ENCODE results near the gene PDE8A. TPM values are rescaled to one million over a fixed set of nuclear protein-coding genes. Genes with fewer than 3 reads are reported as not detected.
"Not testable (repeated sequence)": the region's sequence is repeated elsewhere in the genome, so short reads cannot be mapped to it uniquely, and the experiment has no call there.

PDE8A gene
- total RNA-seq, 2 donors from 2014 or later, result 19.2 to 23.2 TPM

GRCh38 chr15:85171736-85172135 lies 190.1 kb downstream of the PDE8A start:
- H3K4me1 ChIP-seq, result peaks cover 0 to 7% of the 10 kb centered on the region in 2 donors
- no peak for DNase-seq (ENCODE audit: low spot score)
- TF ChIP-seq CTCF (IDR thresholded peaks at IDR 0.05), result no peak
- H3K27me3 ChIP-seq, result no peaks in the 10 kb centered on the region
- no peak overlapping the region for H3K27ac ChIP-seq
- H3K36me3 ChIP-seq, result no peaks in the 10 kb centered on the region
- no peak overlapping the region for H3K4me3 ChIP-seq
- H3K9me3 ChIP-seq, result peaks cover 3 to 9% of the 10 kb centered on the region in 2 donors

- Histone ChIP-seq H3K4me1 (peaks cover 0 to 7% of the 10 kb centered on the region in 2 donors), H3K27me3 (no peaks in the 10 kb centered on the region), H3K4me3 (no peak overlapping the region), H3K9me3 (peaks cover 3 to 9% of the 10 kb centered on the region in 2 donors), H3K36me3 (no peaks in the 10 kb centered on the region), H3K27ac (no peak overlapping the region)
- TF ChIP-seq CTCF (IDR thresholded peaks at IDR 0.05), result no peak
- DNase-seq (ENCODE audit: low spot score), result no peak
These were observed 191.3 kb downstream of the PDE8A start for GRCh38 chr15:85172846-85173490.

GRCh38 chr15:85173630-85174029 lies 192.0 kb downstream of the PDE8A start:
- not testable (repeated sequence) for H3K27ac ChIP-seq; H3K4me3 ChIP-seq; H3K9me3 ChIP-seq; H3K27me3 ChIP-seq; DNase-seq (ENCODE audit: low spot score); H3K4me1 ChIP-seq; H3K36me3 ChIP-seq

- no peaks in the 10 kb centered on the region for H3K36me3 ChIP-seq
These were observed 192.9 kb downstream of the PDE8A start for GRCh38 chr15:85174521-85174920.

GRCh38 chr15:85177042-85177515 lies 195.4 kb downstream of the PDE8A start:
- H3K27ac ChIP-seq, result not testable (repeated sequence)

More at GRCh38 chr15:85174521-85174920, 192.9 kb downstream of the PDE8A start:
- H3K9me3 ChIP-seq, result peaks cover 3 to 9% of the 10 kb centered on the region in 2 donors
- H3K27me3 ChIP-seq, result no peaks in the 10 kb centered on the region
- no peaks in the 10 kb centered on the region for H3K4me1 ChIP-seq
- H3K27ac ChIP-seq, result no peak overlapping the region
- DNase-seq (ENCODE audit: low spot score), result no peak
- H3K4me3 ChIP-seq, result no peak overlapping the region
- no peak for TF ChIP-seq CTCF (IDR thresholded peaks at IDR 0.05)

GRCh38 chr15:85178308-85178707 lies 196.7 kb downstream of the PDE8A start:
- DNase-seq (ENCODE audit: low spot score), result no peak
- Histone ChIP-seq H3K4me1 (no peaks in the 10 kb centered on the region), H3K9me3 (no peaks in the 10 kb centered on the region), H3K27ac (no peak overlapping the region), H3K4me3 (no peak overlapping the region), H3K36me3 (no peaks in the 10 kb centered on the region), H3K27me3 (no peaks in the 10 kb centered on the region)
- TF ChIP-seq CTCF (IDR thresholded peaks at IDR 0.05), result no peak

More at GRCh38 chr15:85177042-85177515, 195.4 kb downstream of the PDE8A start:
- not testable (repeated sequence) for DNase-seq (ENCODE audit: low spot score); H3K27me3 ChIP-seq; H3K4me3 ChIP-seq; H3K36me3 ChIP-seq; H3K9me3 ChIP-seq; H3K4me1 ChIP-seq

GRCh38 chr15:85179700-85180099 lies 198.0 kb downstream of the PDE8A start:
- no peak for TF ChIP-seq CTCF (IDR thresholded peaks at IDR 0.05)
- Histone ChIP-seq H3K27me3 (no peaks in the 10 kb centered on the region), H3K4me3 (no peak overlapping the region), H3K4me1 (no peaks in the 10 kb centered on the region), H3K9me3 (no peaks in the 10 kb centered on the region), H3K27ac (no peak overlapping the region), H3K36me3 (no peaks in the 10 kb centered on the region)
- DNase-seq (ENCODE audit: low spot score), result no peak

- H3K36me3 ChIP-seq; H3K9me3 ChIP-seq; DNase-seq (ENCODE audit: low spot score); H3K4me1 ChIP-seq; H3K27ac ChIP-seq; H3K4me3 ChIP-seq; H3K27me3 ChIP-seq: not testable (repeated sequence)
These were observed 203.7 kb downstream of the PDE8A start for GRCh38 chr15:85185350-85185749.

GRCh38 chr15:85188171-85188577 lies 206.5 kb downstream of the PDE8A start:
- not testable (repeated sequence) for H3K4me1 ChIP-seq; H3K4me3 ChIP-seq; H3K27ac ChIP-seq; H3K9me3 ChIP-seq; H3K27me3 ChIP-seq; H3K36me3 ChIP-seq; DNase-seq (ENCODE audit: low spot score)
